GM12878 (cell line): Measurements from ENCODE around the gene SHB. TPM values are rescaled to one million over a fixed set of nuclear protein-coding genes. Genes with fewer than 3 reads are reported as not detected.

Experiments
- ATAC-seq: fragments of 200-7000 bp; cut with Tn5 transposase; 3 replicates; pipeline ENCODE4 v1.9.1; 2020; ENCODE audit warnings: mild to moderate bottlenecking, moderate library complexity
- BruUV-seq: library from RNA; stranded (reverse); fragments of 400-500 nt; replicated peaks from 2 replicates; lab custom pipeline; 2021; lab: Mats Ljungman, UMichigan
- CTCF ChIA-PET: fragments of 300-600 bp; sonication (Branson Sonifier 250); formaldehyde crosslinking; extraction: SDS; loops from one replicate; lab custom pipeline; 2021; ENCODE audit warnings: inconsistent platforms; lab: Yijun Ruan, JAX
- POLR2A ChIA-PET: fragments of 350-600 bp; formaldehyde crosslinking; extraction: SDS; loops from one replicate; lab custom pipeline; 2021; ENCODE audit warnings: inconsistent platforms; lab: Charles Lee
- RAD21 ChIA-PET: fragments of 300-600 bp; sonication (Branson Sonifier 250); formaldehyde crosslinking; loops from one replicate; lab custom pipeline; 2023; ENCODE audit warnings: antibody characterized with exemption; ENCODE audit not compliant: unreplicated experiment; lab: Charles Lee
- SMC1A ChIA-PET: fragments of 300-600 bp; sonication (Branson Sonifier 250); formaldehyde crosslinking; loops from one replicate; lab custom pipeline; 2023; ENCODE audit not compliant: unreplicated experiment, uncharacterized antibody; lab: Charles Lee
- DNase-seq: peaks from one replicate; pipeline ENCODE4 v3.0.0-alpha.2; 2011; ENCODE audit warnings: low read depth, low spot score
- FAIRE-seq: peaks from 3 replicates; lab custom pipeline; 2011; peaks lifted over from hg19 to GRCh38; lab: Jason Lieb, UNC
- H2AFZ ChIP-seq: 2 replicates; pipeline ENCODE4 v1.6.0; 2011; ENCODE audit warnings: low read depth, low read length, control low read depth; ENCODE audit not compliant: control insufficient read depth
- H3K27ac ChIP-seq: 2 replicates; pipeline ENCODE4 v1.5.1; 2011; ENCODE audit warnings: control low read depth; ENCODE audit not compliant: control insufficient read depth, insufficient read depth
- H3K27me3 ChIP-seq, 2 experiments: replicated peaks in 1 of 2; 2 replicates each; pipeline versions ENCODE4 v1.6.0 to v1.6.1; 2011; ENCODE audit warnings: low read length in 1 of 2; ENCODE audit not compliant: control insufficient read depth in 2 of 2, insufficient read depth in 2 of 2
- H3K36me3 ChIP-seq, 2 experiments: 2 replicates each; pipeline ENCODE4 v1.5.1; 2011; ENCODE audit warnings: low read length in 1 of 2; ENCODE audit not compliant: control insufficient read depth in 2 of 2, insufficient read depth in 2 of 2
- H3K4me1 ChIP-seq: 2 replicates; pipeline ENCODE4 v1.6.1; 2011; ENCODE audit warnings: mild to moderate bottlenecking, low read length, moderate library complexity, mixed read lengths; ENCODE audit not compliant: control insufficient read depth, insufficient read depth
- H3K4me2 ChIP-seq: 2 replicates; pipeline ENCODE4 v1.6.0; 2011; ENCODE audit warnings: control low read depth; ENCODE audit not compliant: control insufficient read depth, insufficient read depth
- H3K4me3 ChIP-seq: fragments of 200-600 bp; sonication (generic); 2 replicates; pipeline ENCODE4 v1.5.1; 2016
- H3K79me2 ChIP-seq: 2 replicates; pipeline ENCODE4 v1.6.0; 2011; ENCODE audit warnings: low read length; ENCODE audit not compliant: control insufficient read depth, insufficient read depth
- H3K9ac ChIP-seq: 2 replicates; pipeline ENCODE4 v1.8.0; 2011; ENCODE audit warnings: low read length, control low read depth, mixed read lengths; ENCODE audit not compliant: control insufficient read depth, insufficient read depth
- H3K9me3 ChIP-seq: replicated peaks from 3 replicates; pipeline ENCODE4 v1.5.1; 2011; ENCODE audit warnings: mild to moderate bottlenecking, low read length; ENCODE audit not compliant: control insufficient read depth, insufficient read depth
- H4K20me1 ChIP-seq: 2 replicates; pipeline ENCODE4 v1.6.0; 2011; ENCODE audit not compliant: control insufficient read depth, insufficient read depth
- IKZF1 ChIP-seq: fragments of 450-650 bp; conservative IDR thresholded peaks from 2 replicates; pipeline ENCODE4 v1.6.1; 2017; ENCODE audit warnings: antibody characterized with exemption, mild to moderate bottlenecking
- NFYB ChIP-seq: IDR thresholded peaks from 2 replicates; pipeline ENCODE4 v1.6.1; 2011; ENCODE audit warnings: low read depth, mild to moderate bottlenecking, low read length, improper control_type of control experiment, moderate library complexity; ENCODE audit not compliant: insufficient read depth
- WGBS: methylation state at CpG from one replicate; pipeline ENCODE4 v1.1.6; 2016; ENCODE audit warnings: low lambda C conversion rate; ENCODE audit not compliant: insufficient replicate concordance, insufficient coverage; ENCODE audit errors: missing lambda C conversion rate; 5-methylcytosine and 5-hydroxymethylcytosine counted together
- in situ Hi-C: fragments of 300-500 bp; cut with MboI; formaldehyde crosslinking; loops from 9 replicates; pipeline ENCODE4 v1.14.3; 2018; ENCODE audit warnings: mixed read lengths
- intact Hi-C: fragments of 100-400 bp; cut with micrococcal nuclease; formaldehyde crosslinking; loops from one replicate; pipeline ENCODE4 v1.14.2; 2022; ENCODE audit not compliant: unreplicated experiment
- polyA plus RNA-seq, 11 experiments: library from polyadenylated mRNA; depleted of rRNA in 4 of 11; unstranded in 6 of 11; stranded (reverse) in 5 of 11; fragments of >200 nt; fragmentation: Nextera tagmentation in 4 of 11; fragmentation: Illumina TruSeq in 1 of 11; extraction: Ambion mirVana in 4 of 11; extraction: Trizol in 1 of 11; gene quantifications; 1 replicate in 1 of 11; 2 replicates in 10 of 11; pipeline versions ENCODE4 v1.2.1 to v1.2.3, GENCODE V29; 2011 to 2016; ENCODE audit warnings: inconsistent platforms in 2 of 11, missing spikeins in 2 of 11, low read depth in 1 of 11
- total RNA-seq, 4 experiments: library from RNA; depleted of rRNA in 3 of 4; stranded (reverse); fragments of >200 nt in 3 of 4; fragmentation: Illumina TruSeq in 1 of 4; extraction: Trizol in 1 of 4; gene quantifications; 2 replicates each; pipeline versions ENCODE4 v1.2.1 to v1.2.3, GENCODE V29; 2013 to 2021
- TF ChIP-seq, protein P1 (sequence below): fragments of 450-650 bp; IDR thresholded peaks from 2 replicates; pipeline ENCODE4 v1.6.1; 2017; ENCODE audit warnings: low read depth, mild to moderate bottlenecking, moderate library complexity

Gene SHB
- total and polyA plus RNA-seq, 10 of the 15 experiments (the other 5 are each of a cell fraction or from before 2014, with no cell fraction given) = 0.29 to 6.2 (median 1.3) TPM

DNA sequence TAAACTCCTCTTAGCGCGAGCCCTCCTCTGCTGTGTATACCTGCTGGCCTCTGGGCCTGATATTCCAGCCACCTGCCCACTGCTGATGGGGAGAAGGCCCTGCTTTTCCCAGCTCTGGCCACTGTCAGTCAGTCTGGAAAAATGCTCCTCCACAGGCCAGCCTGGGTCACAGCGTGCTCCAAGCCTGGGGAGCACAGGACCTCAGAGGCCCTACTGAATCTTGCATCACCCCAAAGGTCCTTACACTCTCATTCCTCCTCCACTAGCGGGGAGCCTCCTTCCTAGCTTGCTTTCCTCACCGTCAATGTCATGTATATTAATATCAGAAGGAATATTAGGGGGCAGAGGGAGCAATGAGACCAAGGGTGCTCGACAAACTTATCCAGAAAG, 73.7 kb downstream of the SHB start:
- Histone ChIP-seq H3K9ac (no peak overlapping the region), H3K27ac (peak overlapping the region; percentile 36), H3K27me3 (no peaks in the 10 kb centered on the region), H3K79me2 (no peaks in the 10 kb centered on the region), H3K4me2 (peak overlapping the region; percentile 82), H3K4me1 (peaks cover 52% of the 10 kb centered on the region), H2AFZ (no peak overlapping the region; the same call in 1 of the 2 replicates), H3K9me3 (no peaks in the 10 kb centered on the region), H3K4me3 (no peak overlapping the region), H3K36me3 (no peaks in the 10 kb centered on the region), H4K20me1 (no peaks in the 10 kb centered on the region)
- RAD21 ChIA-PET = interaction anchor here (0.9 to 2.6 kb wide), 10 partner anchors 13 to 165 kb away, joined by 3 to 10 read pairs (median 4); no protein-coding TSS in a partner anchor
- intact Hi-C loops = no loop called here
- TF ChIP-seq IKZF1 (peak; percentile 28), NFYB (no peak)
- TF ChIP-seq, protein P1, sequence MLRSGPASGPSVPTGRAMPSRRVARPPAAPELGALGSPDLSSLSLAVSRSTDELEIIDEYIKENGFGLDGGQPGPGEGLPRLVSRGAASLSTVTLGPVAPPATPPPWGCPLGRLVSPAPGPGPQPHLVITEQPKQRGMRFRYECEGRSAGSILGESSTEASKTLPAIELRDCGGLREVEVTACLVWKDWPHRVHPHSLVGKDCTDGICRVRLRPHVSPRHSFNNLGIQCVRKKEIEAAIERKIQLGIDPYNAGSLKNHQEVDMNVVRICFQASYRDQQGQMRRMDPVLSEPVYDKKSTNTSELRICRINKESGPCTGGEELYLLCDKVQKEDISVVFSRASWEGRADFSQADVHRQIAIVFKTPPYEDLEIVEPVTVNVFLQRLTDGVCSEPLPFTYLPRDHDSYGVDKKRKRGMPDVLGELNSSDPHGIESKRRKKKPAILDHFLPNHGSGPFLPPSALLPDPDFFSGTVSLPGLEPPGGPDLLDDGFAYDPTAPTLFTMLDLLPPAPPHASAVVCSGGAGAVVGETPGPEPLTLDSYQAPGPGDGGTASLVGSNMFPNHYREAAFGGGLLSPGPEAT = 0 out of 2 replicates have a peak, but pooled peaks have one; percentile 9
- POLR2A ChIA-PET = interaction anchor here (0.5 kb wide), 1 partner anchor 185 kb away, joined by 5 read pairs; no protein-coding TSS in a partner anchor
- CTCF ChIA-PET = interaction anchor here (1.1 to 1.8 kb wide), 3 partner anchors 35 to 82 kb away, joined by 4 to 6 read pairs (median 4); no protein-coding TSS in a partner anchor
- no TSS peak for BruUV-seq
- FAIRE-seq = no peak
- DNase-seq = no peak
- 29% methylated on average over 5 of the region's 6 CpGs for WGBS
- SMC1A ChIA-PET = interaction anchor here (0.8 to 3.8 kb wide), 7 partner anchors 12 to 92 kb away, joined by 3 to 23 read pairs (median 3); no protein-coding TSS in a partner anchor
- no peak for ATAC-seq
- in situ Hi-C loops = loop anchor here (25.0 kb wide), 1 partner anchor 1058 kb away; no protein-coding TSS in a partner anchor
